8988T (cell line): ENCODE measurements around the gene SLC25A10.

ENCODE experiments used
- DNase-seq: peaks from one replicate; pipeline ENCODE4 v3.0.0; 2011

Gene SLC25A10

DNA sequence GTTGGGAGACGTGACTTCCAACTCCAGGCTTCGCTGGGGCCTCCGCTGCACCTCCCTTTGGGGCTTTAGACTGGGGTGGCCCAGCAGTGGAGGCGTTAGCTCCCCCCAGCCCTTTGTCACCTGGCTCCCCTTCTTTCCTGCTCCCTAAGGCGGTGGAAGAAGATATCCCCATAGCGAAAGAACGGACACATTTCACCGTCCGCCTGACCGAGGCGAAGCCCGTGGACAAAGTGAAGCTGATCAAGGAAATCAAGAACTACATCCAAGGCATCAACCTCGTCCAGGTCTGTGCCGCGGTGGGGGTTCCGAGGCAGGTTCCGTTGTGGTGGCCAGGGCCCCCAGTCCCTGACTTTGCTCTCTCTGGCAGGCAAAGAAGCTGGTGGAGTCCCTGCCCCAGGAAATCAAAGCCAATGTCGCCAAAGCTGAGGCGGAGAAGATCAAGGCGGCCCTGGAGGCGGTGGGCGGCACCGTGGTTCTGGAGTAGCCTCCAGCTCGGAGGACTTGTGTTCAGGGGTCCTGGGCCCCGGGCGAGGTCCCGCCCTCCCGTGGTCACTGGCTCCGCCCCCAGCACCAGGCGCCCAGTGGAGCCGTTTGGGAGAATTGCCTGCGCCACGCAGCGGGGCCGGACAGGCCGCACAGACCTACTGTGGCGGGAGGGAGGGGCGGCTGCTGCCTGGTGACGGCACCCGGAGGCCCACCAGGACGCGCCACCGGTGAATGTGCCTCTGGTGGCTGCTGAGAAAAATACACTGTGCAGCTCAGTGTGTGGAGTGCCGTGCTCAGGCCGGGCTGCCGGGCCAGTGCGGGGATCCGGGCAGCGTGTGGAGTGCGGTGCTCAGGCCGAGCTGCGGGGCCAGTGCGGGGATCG lies 5.1 kb upstream of the SLC25A10 start:
- no peak for DNase-seq

DNA sequence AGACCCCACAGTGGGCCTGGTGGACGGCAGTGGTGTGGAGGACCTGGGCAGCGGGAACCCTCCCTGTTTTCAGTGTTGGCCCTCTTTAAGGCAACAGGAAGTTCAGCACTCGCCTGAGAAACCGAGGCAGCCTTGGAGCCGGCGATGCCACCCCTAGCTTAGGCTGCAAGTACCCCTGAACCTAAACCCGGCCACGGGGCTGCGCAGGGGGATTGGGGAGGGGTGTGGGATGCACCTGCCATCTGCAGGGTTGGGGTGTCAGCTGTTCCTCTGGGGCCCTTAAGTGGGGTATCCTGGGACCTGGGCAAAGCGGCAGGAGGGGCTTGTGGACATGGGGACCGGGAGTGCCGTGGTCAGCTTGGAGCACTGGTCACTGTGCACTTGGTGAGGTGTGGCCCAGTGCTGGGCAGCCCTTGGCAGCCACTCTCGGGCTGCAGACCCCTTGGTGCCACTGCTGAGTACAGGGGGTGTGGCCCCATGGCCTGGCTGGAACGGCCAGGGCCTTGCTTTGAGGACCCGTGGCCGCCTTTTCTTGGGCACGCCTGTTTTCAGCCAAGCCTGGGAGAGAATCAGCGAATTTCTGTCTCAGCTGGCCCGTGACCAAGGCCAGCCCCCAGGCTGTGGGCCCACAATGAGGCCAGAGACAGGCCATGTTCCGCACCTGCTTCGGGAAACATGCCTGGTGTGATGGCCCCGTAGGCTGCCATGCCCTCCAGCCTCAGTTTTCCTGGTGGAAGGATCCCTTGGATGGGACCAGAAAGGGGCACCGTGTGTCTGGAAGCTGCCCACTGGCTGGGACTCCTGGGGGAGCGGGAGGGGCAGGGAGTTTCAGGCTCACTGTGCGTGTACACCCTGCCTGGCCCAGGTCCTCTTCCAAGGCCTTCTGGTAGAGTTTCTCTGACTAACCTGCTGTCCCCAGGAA lies 4.1 kb upstream of the SLC25A10 start:
- no peak for DNase-seq

GRCh38 chr17:81708739-81709185 lies 3.3 kb upstream of the SLC25A10 start:
- DNase-seq = no peak

- DNase-seq = no peak
Observed at GRCh38 chr17:81710514-81711308, 1.4 kb upstream of the SLC25A10 start.

DNA sequence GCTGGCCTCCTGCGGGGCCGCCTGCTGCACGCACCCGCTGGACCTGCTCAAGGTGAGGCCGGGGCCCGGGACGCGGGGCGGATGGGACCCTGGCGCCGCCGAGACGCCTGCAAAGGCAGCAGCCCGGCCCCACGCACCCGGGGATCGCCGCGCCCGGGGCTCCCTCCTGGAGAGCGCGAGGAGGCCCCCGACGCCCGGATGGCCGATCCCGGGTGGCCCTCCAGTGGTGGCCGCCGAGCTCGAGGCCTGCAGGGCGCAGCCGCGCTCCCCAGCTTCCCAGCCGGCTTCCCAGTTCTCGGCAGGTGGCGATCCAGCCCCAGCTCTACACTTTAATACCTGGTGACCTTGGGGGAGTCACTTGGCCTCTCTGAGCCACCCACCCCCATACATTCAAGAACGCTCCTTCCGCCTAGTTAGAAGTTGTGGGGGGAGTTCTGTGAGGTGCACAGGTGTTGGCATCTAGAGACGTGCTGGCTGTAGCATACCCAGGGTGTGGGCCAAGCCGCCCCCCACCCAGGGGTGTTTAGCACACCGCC lies 452 bp downstream of the SLC25A10 start:
- peak; percentile 72 for DNase-seq

- DNase-seq = no peak
Observed at GRCh38 chr17:81713004-81713555, 996 bp downstream of the SLC25A10 start.

DNA sequence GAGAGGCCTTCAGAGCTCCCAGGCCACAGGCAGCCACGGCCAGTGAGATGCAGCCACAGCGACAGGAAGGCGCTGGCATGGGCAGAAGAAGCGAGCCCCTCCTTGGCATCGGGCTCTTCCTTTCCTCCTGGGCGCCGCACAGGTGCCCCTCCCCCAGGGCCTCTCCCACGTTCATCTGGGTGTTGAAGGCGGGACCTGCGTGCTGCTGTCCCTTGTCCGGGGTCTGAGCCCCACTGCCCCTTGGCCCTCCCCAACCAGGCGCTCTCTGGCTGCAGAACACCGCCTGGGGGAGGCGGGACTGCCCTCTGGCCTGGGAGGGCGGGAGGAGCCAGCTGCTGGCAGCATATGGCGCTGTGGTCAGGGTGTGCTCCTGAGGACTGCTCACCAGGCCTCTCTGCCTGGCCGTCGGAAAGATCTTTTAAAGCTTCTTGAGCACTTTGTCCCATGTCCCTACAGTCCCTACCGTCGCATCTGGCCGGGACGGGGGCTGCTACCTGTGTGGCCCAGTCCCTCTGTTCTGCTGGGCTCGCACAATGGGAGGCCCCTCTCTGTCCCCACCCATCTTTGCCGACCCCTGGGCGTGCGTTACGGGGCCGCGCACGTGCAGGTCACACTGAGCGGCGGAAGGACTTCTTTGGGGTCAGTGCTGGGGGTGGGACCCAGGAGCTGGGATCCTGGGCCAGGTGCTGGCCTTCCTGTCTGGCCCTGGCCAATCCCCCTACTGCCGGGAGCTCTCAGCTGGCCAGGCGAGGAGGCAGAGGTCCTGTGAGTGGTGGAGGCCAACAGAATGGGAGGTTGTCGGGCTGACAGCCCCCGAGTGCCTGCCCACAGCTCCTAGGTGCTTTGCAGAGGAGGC lies 1.7 kb downstream of the SLC25A10 start:
- no peak for DNase-seq

DNA sequence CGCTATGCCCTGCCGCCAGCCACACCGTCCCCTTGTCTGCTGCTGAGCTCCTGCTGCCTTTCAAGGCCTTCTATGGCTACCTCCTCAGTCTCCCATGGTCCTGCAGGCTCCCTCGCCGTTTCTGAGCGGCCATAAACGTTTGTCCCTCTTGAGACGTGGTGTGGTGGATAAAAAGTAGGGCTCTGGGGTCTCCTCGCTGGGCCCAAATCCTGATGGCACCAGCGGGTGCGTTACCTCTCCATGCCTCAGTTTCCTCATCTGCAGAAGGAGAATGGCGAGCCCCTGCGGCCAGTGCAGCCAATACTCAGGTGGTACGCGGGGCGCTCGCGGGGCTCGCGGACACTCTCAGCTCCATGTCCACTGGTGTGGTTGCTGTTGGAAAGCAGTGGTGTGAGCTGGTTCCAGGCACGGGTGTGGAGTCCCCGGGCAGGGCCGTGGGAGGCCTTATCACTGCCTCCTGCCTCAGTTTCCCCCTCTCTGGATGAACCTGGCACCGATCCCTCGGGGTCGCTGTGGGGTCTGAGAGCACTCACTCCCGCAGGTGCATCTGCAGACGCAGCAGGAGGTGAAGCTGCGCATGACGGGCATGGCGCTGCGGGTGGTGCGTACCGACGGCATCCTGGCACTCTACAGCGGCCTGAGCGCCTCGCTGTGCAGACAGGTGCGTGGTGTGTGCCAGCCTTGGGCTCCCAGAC lies 2.5 kb downstream of the SLC25A10 start:
- DNase-seq = no peak

GRCh38 chr17:81715107-81715871 lies 3.2 kb downstream of the SLC25A10 start:
- no peak for DNase-seq

GRCh38 chr17:81715872-81716673 lies 4.0 kb downstream of the SLC25A10 start:
- DNase-seq = peak; percentile 20

GRCh38 chr17:81716674-81716996 lies 4.6 kb downstream of the SLC25A10 start:
- DNase-seq = no peak

- DNase-seq = no peak
Observed at GRCh38 chr17:81717049-81717765, 5.1 kb downstream of the SLC25A10 start.

- DNase-seq = no peak
Observed at GRCh38 chr17:81717766-81718089, 5.6 kb downstream of the SLC25A10 start.

- DNase-seq = no peak
Observed at GRCh38 chr17:81719410-81720266, 7.6 kb downstream of the SLC25A10 start.

- DNase-seq = no peak
Observed at GRCh38 chr17:81720267-81721071, 8.4 kb downstream of the SLC25A10 start.
